HG03175 (cell line): Measurements from ENCODE around the gene LRMDA.

Experiments
- ATAC-seq: cut with Tn5 transposase; IDR thresholded peaks from one replicate; pipeline ENCODE4 v1.9.1; 2021; ENCODE audit warnings: mild to moderate bottlenecking, moderate library complexity; ENCODE audit not compliant: unreplicated experiment

LRMDA gene

DNA sequence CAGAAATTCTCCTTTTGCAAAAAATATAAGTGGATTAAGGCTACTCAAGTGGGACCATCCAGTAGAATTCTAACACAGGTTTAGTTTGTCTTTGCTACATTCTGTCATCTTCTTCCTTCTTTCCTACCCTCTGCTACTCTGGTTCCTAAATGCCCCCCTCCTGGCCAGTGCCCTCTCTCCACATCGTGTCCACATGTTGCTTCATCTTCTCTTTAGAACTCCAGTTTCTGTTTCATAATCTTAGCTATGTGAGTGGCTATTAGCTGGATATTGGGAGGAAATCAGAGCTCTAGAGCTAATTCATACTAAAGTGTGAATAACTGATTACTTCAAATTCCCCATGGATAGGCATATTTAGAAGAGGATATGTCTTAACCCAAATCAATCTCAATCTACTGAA, 528.5 kb downstream of the LRMDA start:
- ATAC-seq: no peak

DNA sequence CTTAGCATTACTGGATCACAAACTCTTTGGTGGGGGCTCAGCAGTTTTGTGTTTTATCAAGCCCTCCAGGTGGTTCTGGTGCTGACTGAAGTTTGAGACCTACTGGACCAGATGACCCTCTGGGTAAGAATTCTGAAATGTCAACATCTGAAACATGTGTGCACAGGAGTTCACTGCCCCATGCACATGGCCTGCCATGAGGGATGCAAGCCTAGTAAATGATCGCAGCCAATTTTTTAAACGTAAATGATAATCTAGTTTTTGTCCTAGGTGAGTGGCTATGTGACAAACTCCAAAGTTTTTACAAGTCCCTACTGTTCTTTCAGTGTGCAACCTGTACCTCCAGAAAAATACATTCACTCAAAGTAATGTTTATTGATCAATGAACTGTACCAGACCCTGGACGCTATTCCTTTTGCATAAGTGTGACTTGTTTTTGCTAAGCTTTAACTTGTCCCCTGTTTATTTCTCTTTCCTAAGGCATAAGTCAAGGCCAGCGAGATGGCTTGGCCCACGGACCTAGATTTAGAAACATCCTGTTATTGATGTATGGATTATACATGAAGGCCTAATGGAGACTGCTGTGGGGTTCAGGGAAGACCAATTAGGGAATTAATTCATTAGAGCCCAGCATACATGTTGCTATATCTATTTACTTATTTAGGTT, 531.1 kb downstream of the LRMDA start:
- ATAC-seq: no peak

DNA sequence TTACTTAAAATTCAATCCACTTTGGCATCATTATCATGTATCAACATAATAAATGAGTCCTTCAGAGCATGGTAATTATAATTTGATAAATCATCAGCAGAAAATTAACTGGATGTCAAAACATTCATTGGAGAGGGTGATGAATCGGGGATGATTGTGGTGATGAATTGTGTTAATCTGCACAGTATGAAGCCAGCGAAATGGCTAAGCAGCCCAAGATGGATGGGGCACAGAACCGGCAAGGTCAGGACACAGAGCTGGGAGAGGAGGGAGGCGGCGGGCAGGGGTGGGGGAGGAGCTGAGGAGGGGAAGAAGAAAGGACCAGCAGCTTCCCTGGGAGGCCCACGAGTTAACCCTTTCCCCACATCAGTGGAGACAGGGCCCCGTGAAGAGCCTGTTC, 536.1 kb downstream of the LRMDA start:
- ATAC-seq: no peak

DNA sequence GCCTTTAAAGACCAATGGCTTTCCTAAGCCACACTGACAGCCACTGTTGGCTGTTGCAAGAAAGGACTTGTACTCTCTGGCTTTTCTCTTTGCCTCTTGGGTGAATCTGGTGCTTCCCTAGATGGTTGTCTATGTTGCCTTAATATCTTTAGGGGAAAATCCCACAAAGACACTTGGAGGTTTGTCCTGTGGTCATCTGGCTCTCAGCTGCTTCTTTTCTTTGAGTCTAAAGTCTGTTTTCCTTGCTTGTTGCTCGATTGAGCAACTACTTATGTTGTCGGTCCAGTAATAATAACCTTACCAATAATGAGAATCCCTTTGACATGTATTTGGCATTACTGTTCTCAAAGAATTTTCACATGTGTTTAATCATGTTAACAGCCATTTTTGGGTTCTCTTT, 537.6 kb downstream of the LRMDA start:
- no peak for ATAC-seq

DNA sequence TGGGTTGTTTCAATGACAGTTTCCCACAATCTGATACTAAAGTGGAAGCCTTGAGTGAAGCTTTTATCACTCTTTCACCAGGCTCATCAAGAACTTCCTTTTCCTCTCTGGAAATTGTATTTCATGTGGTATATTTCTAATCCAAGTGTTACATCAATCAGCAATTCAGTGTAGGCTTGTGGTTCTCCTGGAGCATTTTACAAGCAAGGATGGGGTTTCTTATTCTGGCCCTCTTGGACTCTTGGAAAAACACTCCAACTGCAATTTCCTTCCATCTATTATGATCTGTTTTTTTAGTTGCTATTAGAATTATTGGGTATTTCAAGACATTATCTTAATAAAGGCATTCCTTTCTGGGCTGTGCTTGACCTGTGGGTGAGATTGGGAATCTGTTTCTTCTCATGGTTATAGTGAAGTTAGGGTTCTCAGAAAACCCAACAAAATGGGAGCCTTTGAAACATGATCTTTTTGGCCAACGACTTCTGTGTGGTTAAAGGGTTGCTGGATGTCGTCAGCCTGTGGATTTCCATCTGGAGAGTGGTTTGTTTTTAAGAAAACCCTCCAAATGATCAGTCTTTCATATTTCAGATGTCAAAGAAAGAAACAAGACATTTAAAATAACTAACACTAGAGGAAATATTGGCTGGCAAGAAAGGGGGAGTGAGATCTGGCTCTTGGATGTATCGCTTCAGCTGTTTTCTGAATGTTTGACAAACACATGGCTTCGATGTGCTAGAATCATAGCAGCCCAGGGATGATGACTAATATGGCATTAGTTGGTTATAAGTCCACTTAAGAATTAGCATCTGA, 540.2 kb downstream of the LRMDA start:
- no peak for ATAC-seq

DNA sequence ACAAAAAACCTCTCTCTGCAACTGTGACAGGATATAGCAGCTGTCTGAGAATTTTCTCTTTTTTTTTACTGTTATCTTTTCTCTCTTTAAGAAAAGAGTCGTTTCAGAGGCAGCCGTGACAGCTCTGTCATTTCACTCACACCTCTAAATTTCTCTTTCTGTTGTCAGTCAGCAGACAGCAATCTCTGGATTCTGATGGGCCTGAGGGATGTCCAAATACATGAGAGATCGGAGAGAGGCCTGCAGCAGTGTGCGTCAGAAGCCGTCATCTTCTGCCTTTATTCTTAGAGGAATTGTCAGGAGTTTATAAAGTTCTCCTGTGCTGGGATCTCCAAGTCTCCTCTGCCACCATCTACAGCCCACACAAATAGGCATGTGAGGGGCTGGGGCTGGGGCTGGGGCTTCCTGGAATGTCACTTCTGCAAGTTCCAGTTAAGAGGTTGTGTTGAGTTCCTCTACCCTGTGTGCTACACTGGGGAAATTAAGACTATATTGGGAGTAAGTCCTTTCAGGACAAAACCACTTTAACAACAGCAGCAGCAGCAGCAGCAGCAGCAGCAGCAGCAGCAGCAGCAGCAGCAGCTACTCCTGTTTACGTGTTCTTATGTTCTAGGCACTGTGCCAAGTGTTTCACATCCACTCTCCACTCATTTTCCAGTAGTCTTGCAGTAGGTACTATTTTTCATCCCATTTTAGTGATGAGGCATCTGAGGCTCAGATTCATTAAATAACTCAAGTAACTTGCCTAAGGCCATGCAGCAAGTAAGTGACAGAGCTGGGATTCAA, 541.3 kb downstream of the LRMDA start:
- no peak for ATAC-seq

DNA sequence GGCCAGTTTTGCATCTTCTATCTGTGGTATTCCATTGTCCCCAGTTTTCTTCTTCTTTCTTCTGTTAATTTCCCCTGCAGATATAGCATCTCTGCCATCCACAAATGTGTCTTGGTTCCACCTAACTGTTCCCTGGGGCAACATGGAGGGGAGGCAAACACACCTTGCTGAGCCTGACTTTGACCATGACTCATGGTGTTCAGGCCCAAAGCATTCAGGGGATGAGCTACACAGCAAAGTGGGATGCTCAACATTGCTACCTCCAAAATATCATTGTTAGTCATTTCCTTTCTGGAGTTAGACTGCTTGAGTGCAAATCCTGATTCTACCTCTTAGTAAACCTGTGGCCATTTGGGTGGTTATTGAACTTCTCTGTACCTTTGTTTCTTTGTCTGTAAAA, 542.7 kb downstream of the LRMDA start:
- no peak for ATAC-seq

DNA sequence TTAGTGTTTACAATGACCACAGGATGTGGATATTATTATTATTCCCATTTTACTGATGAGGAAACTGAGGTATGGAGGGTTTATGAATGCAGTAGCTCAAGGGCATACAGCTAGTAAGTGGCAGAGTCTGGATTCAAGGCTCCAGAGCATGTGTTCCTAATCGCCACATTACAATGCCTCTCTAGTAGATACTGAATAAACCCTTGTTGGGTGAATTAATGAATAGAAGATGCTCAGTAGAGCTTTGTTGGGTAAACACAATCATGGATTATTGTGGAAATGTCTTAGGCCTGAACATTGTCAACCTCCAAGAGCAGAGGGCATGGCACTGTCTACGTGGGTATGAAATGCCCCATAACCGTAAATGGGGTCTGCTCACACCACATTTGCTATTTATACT, 545.3 kb downstream of the LRMDA start:
- no peak for ATAC-seq

DNA sequence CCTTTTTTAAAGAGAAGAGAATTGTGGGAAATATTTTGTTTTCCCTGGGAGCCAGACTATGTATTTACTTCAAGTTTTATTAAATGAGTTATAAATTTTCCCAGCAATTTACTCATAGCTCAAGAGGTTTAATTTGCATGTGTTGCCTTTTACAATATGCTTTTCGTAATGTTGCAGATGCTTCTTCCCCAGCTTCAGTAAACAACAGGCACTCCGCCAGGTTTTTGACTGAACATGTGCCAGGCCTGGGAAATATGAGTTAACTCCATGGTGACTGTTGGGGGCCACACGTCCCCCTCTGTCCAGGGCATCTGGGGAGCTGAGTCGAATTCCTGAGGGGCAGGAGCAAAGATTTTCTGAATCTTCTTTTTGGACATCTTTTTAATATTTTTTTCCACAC, 545.7 kb downstream of the LRMDA start:
- no peak for ATAC-seq

DNA sequence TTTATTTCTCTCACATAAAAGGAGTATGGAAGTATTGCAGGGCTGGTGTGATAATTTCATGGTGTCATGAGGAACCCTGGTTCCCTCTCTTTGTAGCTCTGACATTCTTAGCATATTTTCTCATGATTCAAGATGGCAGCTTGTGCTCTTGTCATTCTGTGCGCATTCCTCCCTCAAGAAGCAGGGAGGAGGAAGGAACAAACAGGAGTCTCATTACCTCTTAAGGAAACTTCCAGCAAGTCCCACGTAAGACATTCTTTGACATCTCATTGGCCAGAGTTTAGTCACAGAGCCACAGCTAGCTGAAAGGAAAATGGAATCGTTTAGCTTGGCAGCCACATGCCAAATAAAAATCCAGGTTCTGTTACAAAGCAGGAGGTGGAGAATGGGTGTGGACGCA, 546.8 kb downstream of the LRMDA start:
- ATAC-seq: no peak

DNA sequence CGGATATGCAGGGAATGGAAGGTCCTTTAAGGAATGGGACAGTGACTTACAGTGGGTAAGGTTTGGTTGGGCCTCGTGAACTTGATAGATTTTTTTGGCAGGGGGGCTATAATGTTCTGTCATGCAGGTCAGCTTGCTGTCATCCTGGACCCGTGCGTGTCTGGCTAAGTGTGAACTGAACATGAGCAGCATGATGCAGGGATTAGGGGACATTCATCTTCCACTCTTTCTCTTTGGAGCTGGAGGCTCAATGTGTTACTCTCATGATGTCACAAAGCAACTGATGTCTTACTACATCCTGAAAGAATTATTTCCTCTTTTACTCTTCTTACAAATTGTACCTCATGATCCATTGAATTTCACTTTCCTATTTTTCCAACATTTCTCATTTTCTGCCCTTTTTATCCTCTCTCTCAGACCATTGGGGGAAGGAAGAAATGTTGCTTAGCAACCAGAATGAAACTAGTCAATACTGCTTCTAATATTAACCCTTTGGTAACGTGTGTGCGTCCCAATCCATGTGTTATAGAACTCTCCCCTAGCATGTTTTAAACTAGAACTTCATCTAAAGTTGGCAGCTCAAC, 549.1 kb downstream of the LRMDA start:
- no peak for ATAC-seq

DNA sequence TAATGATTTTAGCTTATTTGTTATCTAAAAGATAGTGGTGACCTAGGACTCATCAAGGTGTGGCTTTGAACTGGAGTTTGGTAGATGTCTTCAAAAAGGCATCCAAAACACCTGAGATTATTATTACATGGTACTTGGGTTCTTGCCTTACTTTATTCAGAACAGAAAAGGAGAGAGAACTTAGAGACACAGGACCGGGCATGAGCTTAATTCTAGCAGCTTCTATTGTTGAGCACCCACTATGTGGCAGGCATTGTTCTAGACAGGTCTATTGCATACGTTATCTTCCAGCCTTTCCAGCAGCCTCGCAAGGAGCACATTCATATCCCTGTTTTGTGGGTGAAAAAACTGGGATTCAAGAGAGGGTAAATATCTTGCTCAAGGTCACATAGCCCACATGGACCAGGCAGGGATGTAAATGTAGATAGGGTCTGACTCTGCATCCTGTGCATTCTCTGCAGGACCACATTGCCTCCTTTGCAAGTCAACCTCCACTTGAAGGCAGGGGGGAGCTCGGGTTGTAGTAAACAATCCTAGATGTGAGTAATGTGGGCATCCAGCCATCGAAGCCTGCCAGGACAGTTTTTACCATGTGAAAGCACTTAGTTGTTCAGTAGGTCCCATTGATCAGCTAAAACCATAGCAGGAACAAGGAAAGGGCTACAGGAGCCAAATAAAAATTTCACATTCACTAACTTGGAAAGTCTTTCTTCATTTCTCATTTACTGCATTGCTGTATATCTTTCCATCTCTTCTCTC, 551.4 kb downstream of the LRMDA start:
- no peak for ATAC-seq

DNA sequence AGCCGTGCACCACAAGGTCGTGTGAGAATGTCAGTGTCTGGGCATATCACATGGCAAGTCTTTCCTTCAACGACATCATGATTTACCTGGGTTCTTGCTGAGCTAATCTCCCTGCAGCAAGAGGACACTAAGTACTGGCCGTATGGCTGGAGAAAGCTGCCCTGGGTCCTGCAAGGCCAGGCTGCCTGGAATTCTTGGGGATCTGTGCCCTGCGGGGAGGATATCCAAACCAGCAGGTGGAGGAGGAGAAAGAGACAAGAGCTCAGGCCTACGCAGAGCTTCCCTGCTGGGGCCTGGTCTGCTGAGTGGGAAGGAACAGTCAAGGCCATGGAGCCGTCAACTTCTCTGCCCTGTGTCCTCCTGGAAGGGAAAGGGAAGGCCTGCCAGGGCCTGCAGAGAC, 552.6 kb downstream of the LRMDA start:
- no peak for ATAC-seq

DNA sequence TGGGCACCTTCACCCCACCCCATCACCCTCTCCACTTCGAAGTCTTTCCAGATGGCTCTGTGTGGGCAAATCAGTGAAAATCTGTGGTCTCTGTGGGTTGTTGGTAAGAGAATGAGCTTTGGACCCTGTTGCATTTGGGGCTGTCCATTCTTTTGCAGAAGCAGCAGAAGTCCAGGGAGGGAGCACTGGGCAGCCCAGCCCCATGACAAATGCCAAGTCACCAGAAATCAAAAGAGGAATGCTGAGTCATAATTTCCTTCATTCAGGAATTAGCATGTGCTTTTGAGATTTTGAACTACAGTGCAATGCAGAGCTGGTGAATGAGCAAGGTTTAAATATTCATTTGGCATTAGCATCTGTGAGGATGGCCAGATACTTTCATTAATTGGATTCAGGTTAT, 556.2 kb downstream of the LRMDA start:
- no peak for ATAC-seq

DNA sequence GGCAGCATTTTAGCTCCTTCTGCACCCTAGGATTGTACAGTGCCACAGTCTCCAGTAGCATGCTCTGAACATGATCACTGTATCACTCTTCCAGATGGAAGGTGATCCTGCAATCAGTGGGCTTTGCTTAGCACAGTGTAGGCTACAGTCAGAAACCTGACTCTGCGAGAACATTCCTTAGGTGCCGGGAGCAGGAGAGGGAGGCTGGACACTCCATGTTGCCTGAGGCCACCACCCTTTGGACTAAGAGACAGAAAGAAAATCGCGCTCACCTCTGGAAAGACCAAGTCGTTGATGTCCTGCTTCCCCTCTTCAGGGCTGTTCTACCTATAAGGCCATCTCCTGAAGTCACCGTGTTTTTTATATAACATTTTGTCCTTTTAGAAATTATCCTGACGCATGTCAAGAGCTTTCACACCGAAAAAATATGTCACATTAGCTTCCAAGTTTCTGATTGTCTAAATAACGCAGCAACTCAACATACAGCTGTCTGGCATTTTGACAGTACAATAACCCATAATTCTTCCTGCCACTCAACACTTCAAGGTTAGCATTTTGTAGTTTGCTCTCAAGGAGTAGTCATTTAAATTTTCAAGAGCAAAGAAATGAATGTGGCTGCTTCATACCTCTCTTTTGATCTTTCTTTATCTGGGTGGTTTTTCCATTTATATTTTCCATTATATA, 563.1 kb downstream of the LRMDA start:
- no peak for ATAC-seq

DNA sequence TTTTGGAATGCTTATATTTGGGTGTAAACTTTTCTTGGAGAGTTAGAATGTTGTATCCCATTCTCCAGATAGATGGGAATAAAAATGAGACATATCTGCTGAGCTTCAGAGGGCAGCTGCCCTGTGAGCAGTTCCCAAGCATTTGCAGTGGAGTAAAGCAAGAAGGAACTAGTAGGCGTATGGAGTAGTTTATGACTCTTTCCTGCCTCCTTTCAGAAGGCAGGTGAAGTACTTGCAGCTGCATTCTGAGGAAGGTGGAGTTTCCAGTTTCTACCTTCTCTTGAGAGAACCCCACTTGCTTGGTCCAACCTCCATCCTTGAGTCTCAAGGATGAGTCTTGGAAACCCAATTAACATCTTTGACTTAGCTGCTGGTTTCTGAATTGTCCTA, 563.6 kb downstream of the LRMDA start:
- ATAC-seq: no peak

DNA sequence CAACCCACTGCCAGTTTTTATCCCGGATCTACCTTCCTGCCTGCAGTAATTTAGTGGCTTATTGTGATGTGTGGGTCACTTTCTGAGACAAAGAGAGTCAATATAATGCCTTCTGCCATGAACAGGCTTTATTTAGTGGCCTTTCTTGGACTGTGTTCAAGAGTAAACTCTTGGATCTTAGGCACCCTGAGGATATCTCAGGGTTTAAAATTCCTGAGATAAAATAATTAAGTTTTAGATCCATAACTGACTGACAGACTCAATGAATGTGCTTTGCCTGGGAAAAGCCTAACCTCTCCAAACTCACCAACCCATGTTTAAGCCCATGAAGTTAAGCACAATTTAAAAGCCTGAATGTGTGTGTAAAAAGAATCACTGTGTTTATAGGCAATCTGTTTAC, 564.3 kb downstream of the LRMDA start:
- no peak for ATAC-seq

DNA sequence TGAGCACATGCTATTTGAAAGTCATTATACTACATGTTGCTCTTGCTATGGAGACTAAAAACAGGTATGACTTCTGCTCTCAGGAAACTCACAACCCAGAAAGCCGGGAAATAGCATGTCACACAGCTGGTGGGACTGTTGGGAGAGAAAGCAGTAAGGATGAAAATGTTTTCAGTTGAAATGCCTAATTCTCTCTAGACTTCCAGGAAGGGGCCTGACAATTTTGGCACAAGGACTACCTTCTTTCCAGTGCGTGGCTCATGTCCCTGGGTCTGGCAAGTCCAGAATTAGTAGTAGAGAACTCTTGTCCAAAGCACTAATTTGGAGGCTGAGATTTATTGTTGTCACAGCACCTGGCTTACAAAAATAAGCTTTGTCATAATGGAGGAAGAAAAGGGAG, 567.6 kb downstream of the LRMDA start:
- ATAC-seq: no peak

DNA sequence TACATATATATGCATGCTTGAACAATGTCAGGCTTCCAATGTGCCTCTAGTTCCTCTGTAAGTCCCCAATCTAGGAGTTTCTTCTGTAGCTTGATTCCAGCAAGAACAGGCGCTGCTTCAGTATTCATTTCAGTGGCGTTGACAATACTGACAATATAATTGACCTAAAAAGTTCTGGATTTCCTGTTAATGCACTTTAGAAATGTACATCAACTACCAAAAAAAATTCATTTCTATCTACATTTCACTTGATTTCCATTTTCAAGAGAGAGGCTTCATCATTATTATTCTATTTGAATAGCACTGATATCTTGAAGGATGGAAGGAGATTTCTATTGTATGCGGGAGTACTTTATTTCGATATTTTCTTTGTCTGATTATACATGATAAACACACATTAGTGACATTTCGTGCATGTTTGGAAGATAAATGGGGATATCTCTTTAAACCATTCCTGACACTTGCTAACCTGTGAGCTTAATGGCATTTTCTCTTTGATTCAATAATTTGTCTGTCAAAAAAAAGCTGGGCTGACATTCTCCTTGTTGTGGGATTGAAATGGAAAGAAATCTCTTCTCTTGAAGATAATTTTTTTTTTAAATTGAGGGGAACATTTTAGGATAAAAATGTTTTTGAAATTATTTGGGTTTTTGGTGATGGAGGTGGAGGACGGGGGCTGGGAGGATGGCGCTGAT, 568.2 kb downstream of the LRMDA start:
- no peak for ATAC-seq

DNA sequence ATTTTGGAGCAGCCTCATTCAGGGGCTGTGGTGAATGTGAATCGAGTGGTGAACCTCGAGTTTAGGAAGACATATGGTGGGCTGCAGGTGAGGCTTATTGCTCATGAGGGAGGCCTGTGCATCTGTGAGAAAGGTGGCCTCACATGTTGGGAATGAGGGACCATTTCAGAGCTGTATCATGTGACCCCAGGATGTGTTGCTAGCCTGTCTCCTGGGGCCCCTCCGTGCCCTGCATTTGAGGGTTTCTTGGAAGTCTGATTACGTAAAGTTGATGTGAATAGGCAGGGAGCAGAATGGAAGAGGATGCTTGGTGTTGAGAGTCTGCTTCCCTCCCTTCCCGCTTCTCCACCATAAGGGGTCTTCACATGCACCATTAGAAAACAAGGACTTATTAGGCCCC, 569.1 kb downstream of the LRMDA start:
- ATAC-seq: no peak
